ENCODE data around the gene FERMT1.
"Not testable (repeated sequence)": the region's sequence is repeated elsewhere in the genome, so short reads cannot be mapped to it uniquely, and the experiment has no call there.

FERMT1 gene

GRCh38 chr20:6058684-6059295 is 64.0 kb downstream of the FERMT1 start:
- H3K36me3 ChIP-seq (ENCODE audit: control insufficient read depth, insufficient read depth, low read length), result no peaks in the 10 kb centered on the region
- no peaks in the 10 kb centered on the region for H3K9me3 ChIP-seq (ENCODE audit: control insufficient read depth, low read length)
- peaks cover 4% of the 10 kb centered on the region for H3K4me1 ChIP-seq (ENCODE audit: control insufficient read depth, insufficient read depth, low read length, poor library complexity, severe bottlenecking)
- H3K4me3 ChIP-seq (ENCODE audit: insufficient read depth, low read depth, low read length, poor library complexity, severe bottlenecking), result no peak overlapping the region
- DNase-seq, result no peak
- no peaks in the 10 kb centered on the region for H3K27me3 ChIP-seq (replicated peaks; ENCODE audit: control insufficient read depth, insufficient read depth, low read length, poor library complexity, severe bottlenecking)
- H3K27ac ChIP-seq (ENCODE audit: insufficient read depth, low read length, poor library complexity, severe bottlenecking), result no peak overlapping the region

GRCh38 chr20:6057691-6058090 is 65.1 kb downstream of the FERMT1 start:
- no peaks in the 10 kb centered on the region for H3K9me3 ChIP-seq (ENCODE audit: control insufficient read depth, low read length)
- no peak overlapping the region for H3K27ac ChIP-seq (ENCODE audit: insufficient read depth, low read length, poor library complexity, severe bottlenecking)
- H3K4me3 ChIP-seq (ENCODE audit: insufficient read depth, low read depth, low read length, poor library complexity, severe bottlenecking), result no peak overlapping the region
- H3K36me3 ChIP-seq (ENCODE audit: control insufficient read depth, insufficient read depth, low read length), result no peaks in the 10 kb centered on the region
- no peak for DNase-seq
- H3K4me1 ChIP-seq (ENCODE audit: control insufficient read depth, insufficient read depth, low read length, poor library complexity, severe bottlenecking), result peaks cover 4% of the 10 kb centered on the region
- peaks cover 2% of the 10 kb centered on the region for H3K27me3 ChIP-seq (replicated peaks; ENCODE audit: control insufficient read depth, insufficient read depth, low read length, poor library complexity, severe bottlenecking)

GRCh38 chr20:6057139-6057538 is 65.7 kb downstream of the FERMT1 start:
- no peak for DNase-seq
- Histone ChIP-seq H3K27ac (ENCODE audit: insufficient read depth, low read length, poor library complexity, severe bottlenecking) (no peak overlapping the region), H3K4me3 (ENCODE audit: insufficient read depth, low read depth, low read length, poor library complexity, severe bottlenecking) (no peak overlapping the region)

GRCh38 chr20:6055981-6056569 is 66.8 kb downstream of the FERMT1 start:
- Histone ChIP-seq H3K27me3 (replicated peaks; ENCODE audit: control insufficient read depth, insufficient read depth, low read length, poor library complexity, severe bottlenecking) (peaks cover 6% of the 10 kb centered on the region), H3K27ac (ENCODE audit: insufficient read depth, low read length, poor library complexity, severe bottlenecking) (no peak overlapping the region), H3K4me3 (ENCODE audit: insufficient read depth, low read depth, low read length, poor library complexity, severe bottlenecking) (no peak overlapping the region), H3K36me3 (ENCODE audit: control insufficient read depth, insufficient read depth, low read length) (no peaks in the 10 kb centered on the region), H3K4me1 (ENCODE audit: control insufficient read depth, insufficient read depth, low read length, poor library complexity, severe bottlenecking) (no peaks in the 10 kb centered on the region), H3K9me3 (ENCODE audit: control insufficient read depth, low read length) (no peaks in the 10 kb centered on the region)
- no peak for DNase-seq

More at GRCh38 chr20:6057139-6057538, 65.7 kb downstream of the FERMT1 start:
- peaks cover 6% of the 10 kb centered on the region for H3K27me3 ChIP-seq (replicated peaks; ENCODE audit: control insufficient read depth, insufficient read depth, low read length, poor library complexity, severe bottlenecking)
- H3K9me3 ChIP-seq (ENCODE audit: control insufficient read depth, low read length), result no peaks in the 10 kb centered on the region
- H3K36me3 ChIP-seq (ENCODE audit: control insufficient read depth, insufficient read depth, low read length), result no peaks in the 10 kb centered on the region
- peaks cover 4% of the 10 kb centered on the region for H3K4me1 ChIP-seq (ENCODE audit: control insufficient read depth, insufficient read depth, low read length, poor library complexity, severe bottlenecking)

GRCh38 chr20:6055161-6055783 is 67.6 kb downstream of the FERMT1 start:
- Histone ChIP-seq H3K36me3 (ENCODE audit: control insufficient read depth, insufficient read depth, low read length) (no peaks in the 10 kb centered on the region), H3K4me1 (ENCODE audit: control insufficient read depth, insufficient read depth, low read length, poor library complexity, severe bottlenecking) (no peaks in the 10 kb centered on the region), H3K4me3 (ENCODE audit: insufficient read depth, low read depth, low read length, poor library complexity, severe bottlenecking) (no peak overlapping the region), H3K9me3 (ENCODE audit: control insufficient read depth, low read length) (no peaks in the 10 kb centered on the region), H3K27me3 (replicated peaks; ENCODE audit: control insufficient read depth, insufficient read depth, low read length, poor library complexity, severe bottlenecking) (peaks cover 6% of the 10 kb centered on the region), H3K27ac (ENCODE audit: insufficient read depth, low read length, poor library complexity, severe bottlenecking) (no peak overlapping the region)
- no peak for DNase-seq

- H3K4me1 ChIP-seq (ENCODE audit: control insufficient read depth, insufficient read depth, low read length, poor library complexity, severe bottlenecking); H3K27me3 ChIP-seq (replicated peaks; ENCODE audit: control insufficient read depth, insufficient read depth, low read length, poor library complexity, severe bottlenecking); H3K4me3 ChIP-seq (ENCODE audit: insufficient read depth, low read depth, low read length, poor library complexity, severe bottlenecking); H3K27ac ChIP-seq (ENCODE audit: insufficient read depth, low read length, poor library complexity, severe bottlenecking); H3K36me3 ChIP-seq (ENCODE audit: control insufficient read depth, insufficient read depth, low read length); DNase-seq; H3K9me3 ChIP-seq (ENCODE audit: control insufficient read depth, low read length): not testable (repeated sequence)
These were observed 68.2 kb downstream of the FERMT1 start for GRCh38 chr20:6054689-6055051.

- no peaks in the 10 kb centered on the region for H3K9me3 ChIP-seq (ENCODE audit: control insufficient read depth, low read length)
- no peak for DNase-seq
- no peak within 1 kb of the TSS for H3K4me3 ChIP-seq (ENCODE audit: insufficient read depth, low read depth, low read length, poor library complexity, severe bottlenecking)
- H3K4me1 ChIP-seq (ENCODE audit: control insufficient read depth, insufficient read depth, low read length, poor library complexity, severe bottlenecking), result no peaks in the 10 kb centered on the region
- no peak within 1 kb of the TSS for H3K27ac ChIP-seq (ENCODE audit: insufficient read depth, low read length, poor library complexity, severe bottlenecking)
- H3K27me3 ChIP-seq (replicated peaks; ENCODE audit: control insufficient read depth, insufficient read depth, low read length, poor library complexity, severe bottlenecking), result peaks cover 6% of the 10 kb centered on the region
- no peaks in the 10 kb centered on the region for H3K36me3 ChIP-seq (ENCODE audit: control insufficient read depth, insufficient read depth, low read length)
These were observed 68.8 kb downstream of the FERMT1 start, which contains the start of gene LRRN4 for GRCh38 chr20:6053776-6054688. TSS of gene LRRN4 (minus strand) at chr20:6054060. CDS start at chr20:6052799, 1,261 bp downstream.

- no peaks in the 10 kb centered on the region for H3K36me3 ChIP-seq (ENCODE audit: control insufficient read depth, insufficient read depth, low read length)
These were observed 69.6 kb downstream of the FERMT1 start for GRCh38 chr20:6053064-6053775.

GRCh38 chr20:6051505-6051904 is 71.3 kb downstream of the FERMT1 start:
- Histone ChIP-seq H3K27me3 (replicated peaks; ENCODE audit: control insufficient read depth, insufficient read depth, low read length, poor library complexity, severe bottlenecking) (peaks cover 6% of the 10 kb centered on the region), H3K4me3 (ENCODE audit: insufficient read depth, low read depth, low read length, poor library complexity, severe bottlenecking) (no peak overlapping the region), H3K36me3 (ENCODE audit: control insufficient read depth, insufficient read depth, low read length) (no peaks in the 10 kb centered on the region), H3K4me1 (ENCODE audit: control insufficient read depth, insufficient read depth, low read length, poor library complexity, severe bottlenecking) (no peaks in the 10 kb centered on the region), H3K9me3 (ENCODE audit: control insufficient read depth, low read length) (no peaks in the 10 kb centered on the region), H3K27ac (ENCODE audit: insufficient read depth, low read length, poor library complexity, severe bottlenecking) (no peak overlapping the region)
- DNase-seq, result no peak

More at GRCh38 chr20:6053064-6053775, 69.6 kb downstream of the FERMT1 start:
- DNase-seq, result no peak
- H3K4me1 ChIP-seq (ENCODE audit: control insufficient read depth, insufficient read depth, low read length, poor library complexity, severe bottlenecking), result no peaks in the 10 kb centered on the region
- no peak overlapping the region for H3K27ac ChIP-seq (ENCODE audit: insufficient read depth, low read length, poor library complexity, severe bottlenecking)
- no peaks in the 10 kb centered on the region for H3K9me3 ChIP-seq (ENCODE audit: control insufficient read depth, low read length)
- no peak overlapping the region for H3K4me3 ChIP-seq (ENCODE audit: insufficient read depth, low read depth, low read length, poor library complexity, severe bottlenecking)
- H3K27me3 ChIP-seq (replicated peaks; ENCODE audit: control insufficient read depth, insufficient read depth, low read length, poor library complexity, severe bottlenecking), result peaks cover 6% of the 10 kb centered on the region
